ENCODE data around the gene RBFOX1. TPM values are rescaled to one million over a fixed set of nuclear protein-coding genes. Genes with fewer than 3 reads are reported as not detected.

RBFOX1 gene
- 4.8 TPM for total RNA-seq

DNA sequence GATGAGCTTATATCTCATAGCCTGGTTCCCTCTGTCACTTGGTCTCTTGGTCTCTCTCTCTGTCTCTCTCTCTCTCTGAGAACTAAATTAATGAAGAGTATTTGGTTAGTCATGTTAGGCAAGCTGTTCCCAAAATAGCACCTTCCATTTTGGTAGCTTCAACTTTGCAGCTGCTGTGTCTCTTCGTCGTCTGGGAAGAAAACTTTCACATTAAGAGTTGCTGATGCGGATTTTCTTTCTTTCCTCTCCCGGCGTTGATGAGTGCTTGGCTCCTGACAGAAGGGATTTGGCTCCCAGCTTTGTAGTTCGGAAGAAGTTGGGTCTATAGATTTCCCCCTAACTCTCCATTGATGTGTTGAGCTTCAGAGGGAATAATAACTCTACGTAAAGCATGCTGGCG, at the start of gene RBFOX1:
TSS of gene RBFOX1 (plus strand) at position 235 of the 400 bp plus-strand sequence.
- no peak for DNase-seq

DNA sequence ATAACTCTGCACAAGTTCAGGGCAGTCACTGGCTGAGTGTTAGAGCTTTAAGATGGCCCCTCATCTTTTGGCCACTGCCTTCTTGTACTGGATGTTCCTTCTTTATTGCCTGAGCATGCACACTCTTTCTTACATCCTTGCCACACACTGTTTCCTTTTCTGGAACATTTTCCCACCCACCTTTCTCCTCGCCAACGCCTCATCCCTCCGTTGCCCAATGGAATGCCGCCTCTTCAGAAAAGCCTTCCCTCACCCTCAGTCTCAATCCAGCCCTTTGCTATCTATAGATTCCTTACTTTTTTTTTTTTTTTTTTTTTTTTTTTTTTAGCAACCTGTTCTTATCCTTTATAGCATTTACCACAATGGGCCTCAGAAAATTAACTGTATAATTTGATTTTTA, 47.9 kb upstream of the RBFOX1 start:
- DNase-seq = no peak

DNA sequence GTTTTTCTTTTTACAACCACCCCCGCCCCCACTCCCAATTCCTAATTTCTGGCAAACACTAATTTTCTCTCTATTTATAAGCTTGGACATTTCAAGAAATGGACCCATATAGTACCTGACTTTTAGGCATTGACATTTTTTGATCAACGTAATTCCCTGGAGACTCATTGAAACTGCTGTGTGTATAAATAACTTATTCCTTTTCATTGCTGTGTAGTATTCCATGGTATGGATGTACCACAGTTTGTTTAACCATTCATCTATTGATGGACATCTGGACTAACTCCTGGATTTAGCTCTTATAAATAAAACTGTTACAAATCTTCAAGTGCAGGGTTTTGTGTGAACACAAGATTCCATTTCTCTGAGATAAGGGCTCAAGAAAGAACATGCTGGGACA, 47.1 kb upstream of the RBFOX1 start:
- DNase-seq = no peak

DNA sequence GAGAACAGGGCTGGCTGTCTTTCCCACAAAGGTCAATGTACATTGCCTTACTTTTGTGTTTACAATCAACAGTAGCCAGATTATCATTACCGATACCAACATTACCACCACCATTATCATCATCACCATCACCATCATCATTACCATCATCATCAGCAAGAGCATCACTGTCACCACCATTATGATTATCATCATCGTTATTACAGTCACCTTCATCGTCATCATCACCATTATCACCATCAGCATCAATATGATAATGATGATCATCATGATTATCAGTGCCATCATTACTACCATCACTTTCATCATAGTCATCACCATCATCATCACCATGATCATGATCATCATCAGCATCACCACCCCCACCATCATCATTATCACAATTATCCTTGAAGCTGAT, 43.3 kb upstream of the RBFOX1 start:
- no peak for DNase-seq

DNA sequence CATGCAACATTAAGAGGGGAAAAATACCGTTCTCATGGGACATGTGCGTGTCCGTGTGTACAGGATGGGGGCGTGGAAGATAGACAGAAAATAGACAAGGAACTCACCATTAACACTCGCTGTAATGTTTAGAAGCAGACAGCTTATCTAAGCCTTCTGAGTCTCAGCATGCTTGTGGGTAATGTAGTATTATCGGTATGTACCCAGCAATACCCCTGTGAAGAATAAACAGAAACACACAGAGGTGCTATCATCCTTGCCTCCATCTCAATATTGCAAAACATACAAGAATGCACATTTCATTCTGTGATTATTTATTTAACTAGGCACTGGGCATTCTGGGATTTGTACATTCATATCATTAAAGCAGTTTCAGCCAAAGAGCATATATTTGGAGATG, 42.0 kb upstream of the RBFOX1 start:
- DNase-seq = no peak

DNA sequence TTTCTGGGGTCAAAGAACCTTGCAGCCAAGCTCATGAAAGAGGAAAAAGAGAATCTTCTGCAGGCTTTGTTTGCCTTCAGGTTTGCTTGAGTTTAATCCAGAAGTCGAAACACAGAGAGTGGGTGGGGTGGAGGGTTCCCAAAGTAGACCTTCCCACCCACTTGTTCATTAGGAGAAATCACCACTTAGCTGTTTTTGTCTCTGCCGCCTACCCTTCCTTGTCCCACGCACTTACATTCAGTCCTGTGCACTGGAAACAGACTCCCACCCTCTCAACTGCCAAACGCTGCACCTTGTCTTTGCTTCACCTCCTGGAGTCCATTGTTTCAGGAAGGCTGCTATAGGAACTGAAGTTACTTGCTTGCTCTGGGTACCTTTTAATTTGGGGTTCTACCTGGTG, 38.6 kb upstream of the RBFOX1 start:
- DNase-seq = no peak

DNA sequence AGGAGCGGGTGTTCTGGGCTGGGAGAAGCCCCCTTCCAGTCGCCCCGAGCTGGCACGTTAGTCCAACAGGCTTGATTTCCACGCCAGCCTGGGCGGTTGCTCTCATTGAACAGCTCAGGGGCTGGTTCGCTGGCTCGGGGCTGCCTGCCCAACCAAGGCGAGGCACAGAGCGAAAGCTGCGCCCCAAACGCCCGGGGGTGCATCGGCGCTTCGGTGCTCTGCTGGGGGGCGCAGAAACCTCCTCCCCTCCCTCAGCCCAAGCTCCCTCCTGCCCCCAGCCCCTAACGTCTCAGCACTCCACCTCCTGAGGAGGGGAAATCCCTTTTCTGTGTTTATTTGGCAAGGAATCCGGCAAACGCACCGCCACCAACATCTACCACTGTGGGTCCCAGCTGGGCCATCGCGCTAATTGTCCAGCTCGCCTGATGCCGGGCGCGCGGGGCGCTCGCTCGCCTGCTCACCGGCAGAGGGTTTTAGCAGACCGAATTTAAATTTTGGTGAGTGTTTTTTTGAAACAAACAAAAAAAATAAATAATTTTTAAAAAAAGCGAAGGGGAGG, 29.5 kb upstream of the RBFOX1 start:
- DNase-seq = no peak

DNA sequence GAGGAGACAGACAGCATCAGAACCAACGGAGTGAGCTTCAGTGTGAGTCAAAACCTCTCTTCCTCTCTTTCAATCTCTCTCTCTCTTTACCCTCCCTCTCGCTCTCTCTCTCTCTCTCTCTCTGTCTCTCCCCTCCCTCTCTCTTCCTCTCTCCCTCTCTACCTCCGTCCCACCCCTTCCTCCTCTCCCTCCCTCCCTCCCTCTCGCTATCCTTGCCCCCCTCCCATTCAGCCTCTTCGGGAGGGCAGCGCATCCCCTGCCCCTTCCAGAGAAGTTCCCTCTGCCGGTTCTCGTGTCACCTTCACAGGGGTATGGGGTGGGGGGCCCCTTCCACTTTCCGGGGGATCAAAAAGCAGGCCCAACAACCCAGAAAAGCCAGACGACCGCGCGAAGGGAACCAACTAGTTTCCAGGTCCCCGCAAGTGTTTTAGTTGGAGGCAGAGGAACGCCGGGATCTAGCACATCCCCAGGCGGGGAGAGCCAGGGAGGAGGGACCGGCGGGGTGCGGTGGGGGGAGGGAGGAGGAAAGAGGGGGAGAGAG, 28.9 kb upstream of the RBFOX1 start:
- no peak for DNase-seq

DNA sequence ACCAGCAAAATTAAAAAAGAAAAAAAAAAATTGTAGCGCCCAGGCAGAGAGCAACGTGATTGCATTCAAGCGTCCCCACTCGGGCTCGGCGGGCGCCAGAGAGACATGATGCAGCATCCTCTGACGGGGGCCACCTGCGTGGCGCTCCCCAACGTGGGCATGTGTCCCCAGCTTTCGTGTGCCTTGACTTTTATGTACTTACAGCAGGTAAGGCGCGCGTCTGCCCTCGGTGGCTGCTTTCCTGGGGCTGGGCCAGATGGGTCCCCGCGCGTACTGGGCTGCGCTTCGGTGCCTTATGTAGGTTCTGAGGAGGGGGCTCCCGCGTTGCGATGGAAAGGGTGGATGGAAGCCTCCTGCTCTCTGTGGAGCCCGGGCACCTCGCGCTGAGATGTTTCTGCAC, 28.4 kb upstream of the RBFOX1 start:
- no peak for DNase-seq

DNA sequence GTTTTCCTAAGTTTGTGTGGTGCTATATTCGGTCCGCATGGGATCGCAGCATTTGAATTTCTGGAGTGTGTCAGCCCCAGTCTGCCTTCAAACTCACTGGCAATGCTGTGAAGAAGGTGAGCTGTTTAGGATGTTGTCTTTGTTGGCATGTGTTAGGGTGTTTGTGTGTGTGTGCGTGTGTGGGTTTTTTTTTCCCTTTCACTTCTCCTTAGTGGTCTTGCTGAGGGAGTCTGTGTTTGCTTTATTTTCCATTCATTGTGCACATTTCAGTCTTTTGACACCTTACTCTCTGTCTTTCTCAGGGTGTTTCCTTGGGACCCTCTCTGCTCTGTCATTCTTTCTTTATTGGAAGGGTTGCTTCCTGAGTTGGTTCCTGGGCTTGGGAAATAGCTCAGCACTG, 27.7 kb upstream of the RBFOX1 start:
- no peak for DNase-seq

DNA sequence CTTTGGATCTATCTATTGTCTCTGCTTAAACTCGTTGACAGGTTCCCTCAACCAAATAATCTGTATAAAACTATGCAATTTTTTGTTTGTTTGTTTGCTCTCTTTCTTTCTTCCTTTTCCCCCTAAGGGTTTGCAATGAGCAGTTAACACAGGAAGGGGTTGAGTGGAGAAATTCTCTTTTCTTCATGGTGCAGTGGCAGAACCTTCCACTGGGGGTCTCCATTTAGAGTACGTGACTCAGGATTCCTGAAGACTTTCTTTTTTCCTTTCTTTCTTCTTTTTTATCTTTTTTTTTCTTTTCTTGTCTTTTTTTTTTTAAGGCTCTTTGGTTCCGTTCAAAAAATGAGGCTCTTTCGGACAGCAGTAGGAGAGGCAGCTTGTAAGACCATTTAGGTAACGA, 19.5 kb upstream of the RBFOX1 start:
- DNase-seq = no peak

DNA sequence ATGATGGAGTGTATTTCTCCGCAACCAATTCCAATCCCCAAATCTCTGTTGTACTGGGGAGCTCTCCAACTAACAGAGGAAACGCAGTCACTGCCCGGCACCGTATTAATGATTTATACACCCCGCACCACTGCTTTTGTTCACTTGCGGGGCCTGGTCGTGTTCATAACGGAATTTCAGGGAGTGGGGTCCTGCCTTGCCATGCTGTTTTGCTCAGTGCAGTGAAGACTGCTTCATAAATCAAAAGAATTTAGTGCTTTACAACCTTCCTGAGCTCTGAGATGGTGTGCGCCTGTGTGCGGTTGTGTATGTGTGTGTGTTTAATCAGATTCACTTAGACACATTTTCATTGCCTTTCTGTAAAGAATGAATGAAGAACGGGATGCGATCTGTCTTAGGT, 18.5 kb upstream of the RBFOX1 start:
- DNase-seq = no peak

DNA sequence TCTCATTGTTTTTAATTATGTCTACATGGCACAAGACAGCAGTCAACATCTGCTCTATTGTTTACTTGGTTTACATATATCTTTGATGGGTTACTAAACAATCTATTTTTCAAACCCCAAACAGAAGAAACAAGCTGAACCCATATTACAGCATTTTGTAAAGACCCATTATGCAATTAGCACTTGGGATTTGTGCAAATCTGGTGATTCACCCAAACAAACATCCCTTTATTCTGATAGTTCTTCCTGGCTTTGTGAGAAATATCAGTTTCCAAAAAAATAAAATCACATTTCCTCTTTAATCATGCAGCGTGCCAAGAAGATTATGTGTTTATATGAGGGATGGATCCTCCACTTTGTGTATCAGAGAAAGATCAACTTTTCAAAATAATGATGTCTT, 16.8 kb upstream of the RBFOX1 start:
- no peak for DNase-seq

DNA sequence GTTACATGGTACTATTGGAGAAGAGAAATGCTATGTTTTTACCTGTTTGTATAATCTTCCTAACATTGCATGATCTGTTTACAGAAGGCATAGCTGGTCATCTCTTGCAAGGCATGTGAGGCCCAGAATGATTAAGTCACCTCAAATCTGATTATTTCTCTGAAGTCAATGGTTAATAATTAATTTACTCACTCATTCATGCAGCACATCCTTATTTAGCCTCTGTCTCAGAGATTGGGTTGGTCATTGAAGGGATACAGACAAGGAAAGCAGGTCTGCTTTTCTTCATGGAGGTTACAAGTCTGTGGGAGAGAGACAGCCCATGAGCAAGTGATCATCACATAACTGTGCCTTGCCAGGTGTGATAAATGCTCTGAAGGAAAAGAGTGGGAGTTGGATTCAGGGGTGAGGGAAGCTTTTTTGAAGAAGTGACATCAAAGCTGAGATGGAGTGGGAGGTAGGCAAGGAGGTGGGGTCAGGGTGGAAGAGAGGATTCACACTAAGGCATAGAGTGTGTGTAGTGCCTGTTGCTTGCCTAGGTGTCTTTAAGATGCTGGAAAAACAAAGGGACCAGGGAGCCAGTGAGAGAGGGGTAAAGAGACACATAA, 16.3 kb upstream of the RBFOX1 start:
- no peak for DNase-seq

DNA sequence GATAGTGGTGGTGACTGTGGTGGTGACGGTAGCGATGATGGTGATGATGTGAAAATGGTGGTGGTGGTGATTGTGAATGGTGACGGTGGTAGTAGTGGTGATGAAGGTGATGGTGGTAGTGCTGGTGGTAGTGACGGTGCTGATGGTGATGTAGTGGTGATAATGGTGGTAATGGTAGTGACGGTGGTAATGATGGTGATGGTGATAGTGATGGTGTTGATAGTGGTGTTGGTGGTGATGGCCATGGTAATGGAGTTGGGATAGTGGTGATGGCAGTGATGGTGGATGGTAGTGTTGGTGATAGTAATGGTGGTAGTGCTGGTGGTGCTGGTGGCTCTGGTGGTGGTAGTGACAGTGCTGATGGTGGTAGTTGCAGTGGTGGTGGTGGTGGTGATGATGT, 14.7 kb upstream of the RBFOX1 start:
- DNase-seq = no peak

DNA sequence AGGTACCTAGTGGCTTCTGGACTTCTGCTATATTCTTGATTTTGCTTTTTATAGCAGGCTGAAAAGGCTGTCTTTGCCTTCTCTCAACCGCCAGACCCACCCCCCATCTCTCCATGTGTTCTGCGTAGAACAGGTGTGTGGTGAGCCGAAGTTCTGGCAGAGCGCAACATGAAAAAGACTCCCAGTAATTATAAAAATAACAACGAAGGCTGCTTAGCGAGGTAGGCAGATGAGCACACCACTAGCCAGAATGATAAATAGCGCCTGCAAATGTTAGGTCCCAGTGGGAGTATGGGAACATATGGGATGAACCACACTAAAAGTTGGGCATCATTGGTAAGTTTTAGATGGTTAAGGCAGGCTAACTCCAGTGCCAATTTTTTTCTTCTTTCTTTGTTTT, 14.0 kb upstream of the RBFOX1 start:
- no peak for DNase-seq

DNA sequence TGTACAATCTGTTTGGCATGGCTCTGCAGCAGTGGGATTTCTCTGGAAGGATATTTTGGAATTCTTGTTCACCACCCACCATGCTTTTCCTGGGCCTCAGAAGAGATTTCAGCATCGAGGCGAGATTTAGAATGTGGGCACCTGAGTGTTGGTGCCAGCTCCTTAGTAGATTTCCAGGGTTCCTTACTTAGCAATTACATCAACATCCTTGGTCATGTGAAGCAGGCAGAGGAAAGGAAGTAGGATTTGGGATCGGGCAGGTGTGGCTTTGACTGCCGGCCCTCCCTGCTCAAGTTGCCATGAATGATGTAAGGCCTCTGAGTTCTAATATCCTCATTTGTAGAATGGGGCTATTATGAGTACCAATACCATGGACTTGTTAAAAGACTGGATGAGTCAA, 13.1 kb upstream of the RBFOX1 start:
- DNase-seq = no peak

DNA sequence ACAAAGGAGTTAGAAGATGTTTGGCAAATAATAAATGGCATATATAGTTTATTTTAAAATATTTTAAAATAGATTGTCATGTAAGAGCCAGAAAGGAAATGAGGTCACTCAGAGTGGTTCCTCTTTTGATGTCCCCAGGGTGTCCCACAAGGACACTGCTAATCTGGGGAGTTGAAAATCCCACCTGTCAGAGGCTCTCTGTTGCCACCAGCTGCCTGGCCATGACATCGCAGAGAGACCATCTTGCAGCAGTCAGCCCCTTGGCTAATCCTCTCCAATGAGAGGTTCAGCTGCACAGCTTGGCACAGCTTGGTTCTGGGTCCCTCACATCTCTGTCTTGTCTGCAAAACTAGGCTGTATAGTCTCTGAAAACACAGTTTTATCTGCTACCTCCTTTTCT, 11.0 kb upstream of the RBFOX1 start:
- no peak for DNase-seq

DNA sequence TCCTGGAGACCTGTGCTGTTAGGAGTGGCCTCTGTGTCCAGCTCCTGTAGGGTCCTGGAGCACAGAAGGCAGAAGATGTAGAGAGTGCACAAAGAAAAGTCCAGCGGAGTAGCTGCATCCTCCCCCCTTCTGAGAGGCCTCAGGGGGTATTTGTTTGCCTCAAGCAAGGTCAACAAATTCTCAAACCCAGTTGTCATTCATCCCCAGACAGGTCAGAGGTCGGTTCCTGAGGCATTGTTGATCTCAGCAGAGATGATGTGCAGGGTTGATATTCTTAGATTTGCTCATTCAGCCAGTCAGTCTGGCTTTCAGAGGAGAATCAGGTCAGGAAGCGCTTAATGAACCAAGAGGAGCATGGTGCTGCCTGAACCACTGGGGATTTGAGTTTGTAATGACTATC, 8.3 kb upstream of the RBFOX1 start:
- DNase-seq = no peak

DNA sequence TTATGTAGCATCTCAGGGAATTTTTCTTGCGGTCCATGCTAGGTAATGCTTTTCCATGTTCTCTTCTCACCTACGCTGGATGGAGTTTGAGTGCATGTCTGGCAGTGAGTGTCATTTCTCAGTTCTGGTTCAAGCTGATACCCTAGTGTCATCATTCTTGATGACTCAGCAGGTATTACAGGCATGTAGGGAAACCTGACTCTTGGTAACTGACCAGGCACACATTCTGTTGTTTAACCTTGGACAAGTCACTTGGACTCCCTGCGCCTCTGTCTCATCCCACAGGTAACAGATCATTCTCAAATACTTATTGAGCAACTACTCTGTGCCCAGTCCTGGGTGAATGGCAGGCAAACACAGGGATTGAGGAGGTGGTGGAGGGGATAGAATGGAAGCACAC, 6.8 kb upstream of the RBFOX1 start:
- DNase-seq = no peak

DNA sequence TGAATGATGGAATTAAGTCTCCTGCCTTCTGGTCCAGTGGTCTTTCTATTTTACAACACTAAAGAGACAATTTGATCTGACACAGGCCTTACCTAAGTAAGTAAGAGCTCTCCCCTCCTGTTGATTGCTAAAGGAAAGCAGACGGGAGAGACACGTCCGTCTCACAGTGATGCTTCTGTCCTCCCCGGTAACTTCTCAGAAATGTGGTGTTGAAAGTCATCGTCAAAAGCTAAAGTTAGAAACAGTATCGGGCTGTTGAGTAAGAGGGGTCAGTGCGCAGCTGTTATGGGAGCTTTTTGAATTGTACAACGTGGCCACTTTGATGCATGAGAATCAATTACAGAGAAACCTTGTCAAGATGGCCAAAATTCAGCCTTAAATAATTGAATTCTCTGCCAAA, 1.9 kb upstream of the RBFOX1 start:
- DNase-seq = no peak

DNA sequence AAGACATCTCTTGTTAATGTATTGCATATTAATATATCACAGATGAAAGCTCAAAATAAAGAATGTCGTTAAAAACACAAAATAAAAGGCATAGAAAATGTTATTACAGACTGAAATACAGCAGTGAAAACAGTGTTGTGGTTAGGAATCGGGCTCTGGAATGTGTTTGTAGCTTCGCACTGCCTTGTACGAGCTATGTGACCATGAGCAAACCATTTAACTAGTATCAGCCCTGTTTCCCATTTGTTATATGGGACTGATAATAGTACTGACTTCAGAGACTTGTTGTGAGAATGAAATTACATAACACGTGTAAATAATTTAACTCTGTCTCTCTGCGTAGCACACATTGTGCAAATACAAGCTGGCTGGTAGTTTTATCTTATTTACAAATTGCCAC, 648 bp upstream of the RBFOX1 start:
- DNase-seq = peak; percentile 8

DNA sequence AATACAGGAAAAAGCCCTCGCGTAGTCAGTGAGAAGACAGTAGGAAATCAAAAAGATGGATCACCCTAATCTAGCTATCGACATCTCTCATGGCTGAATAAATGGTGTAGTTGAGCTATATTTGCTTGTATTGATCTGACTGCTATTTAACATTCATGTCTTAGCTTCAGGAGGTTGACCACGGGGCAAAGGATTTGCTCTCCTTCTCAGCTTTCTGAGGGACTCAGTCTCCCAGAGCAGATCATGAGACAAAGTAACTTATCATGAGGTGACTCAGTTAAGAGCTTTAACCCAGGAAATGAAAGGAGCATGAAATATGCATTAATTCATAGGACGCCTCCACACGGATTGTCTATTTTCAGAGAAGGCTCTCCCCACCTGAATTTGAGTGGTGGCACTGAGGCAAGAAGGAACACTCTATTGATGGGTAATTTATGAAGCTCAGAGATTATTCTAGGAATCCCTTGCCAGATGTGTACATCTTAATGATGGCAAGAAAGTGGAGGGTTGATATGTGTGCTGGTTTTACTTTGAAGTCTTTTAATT, 608 bp downstream of the RBFOX1 start:
- no peak for DNase-seq

DNA sequence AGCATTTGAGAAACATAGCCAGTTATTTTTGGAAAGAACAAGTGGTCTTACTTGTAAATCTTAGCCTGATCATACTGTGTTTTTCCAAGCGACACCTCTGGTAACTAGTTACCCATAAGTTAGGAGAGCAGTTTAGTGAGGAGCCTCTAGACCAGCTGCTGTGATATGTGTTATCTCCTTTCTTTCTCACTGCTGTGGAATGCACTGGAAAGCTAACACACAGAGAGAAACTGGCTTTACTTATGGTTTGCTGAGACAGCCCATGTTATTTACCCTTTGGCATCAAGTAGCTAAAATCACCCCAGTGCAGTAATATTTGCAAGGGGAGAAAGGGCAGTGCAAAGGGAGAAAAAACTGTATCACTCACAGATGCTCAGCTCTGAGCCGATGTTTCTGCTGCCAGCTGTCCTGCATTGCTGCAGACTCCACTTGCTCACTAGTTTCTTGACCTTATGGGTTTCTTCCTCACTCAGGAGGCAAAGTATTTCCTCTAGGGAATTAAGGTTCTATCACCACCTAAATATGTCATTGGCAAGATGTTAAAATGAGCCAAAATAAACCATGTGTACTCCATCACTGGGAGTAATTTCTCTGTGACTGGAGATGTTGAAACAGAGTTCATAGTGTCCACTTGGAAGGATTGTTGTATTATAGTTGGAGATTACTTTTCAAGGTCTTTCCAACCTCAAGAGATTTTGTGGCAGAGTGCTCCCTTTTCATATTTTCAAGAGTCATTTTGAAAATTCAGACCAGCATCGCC, 2.3 kb downstream of the RBFOX1 start:
- no peak for DNase-seq

Data from skin of body (tissue), 2 donors.